T-helper 1 cell (primary cell): ENCODE measurements around the gene PIEZO2.

ENCODE experiments used
- DNase-seq, 5 donors: peaks; one replicate each; pipeline ENCODE4 v3.0.0-alpha.2; 2012 to 2020

The PIEZO2 gene

GRCh38 chr18:10839421-10839820 is 309.9 kb downstream of the PIEZO2 start:
- DNase-seq, result no peak

DNA sequence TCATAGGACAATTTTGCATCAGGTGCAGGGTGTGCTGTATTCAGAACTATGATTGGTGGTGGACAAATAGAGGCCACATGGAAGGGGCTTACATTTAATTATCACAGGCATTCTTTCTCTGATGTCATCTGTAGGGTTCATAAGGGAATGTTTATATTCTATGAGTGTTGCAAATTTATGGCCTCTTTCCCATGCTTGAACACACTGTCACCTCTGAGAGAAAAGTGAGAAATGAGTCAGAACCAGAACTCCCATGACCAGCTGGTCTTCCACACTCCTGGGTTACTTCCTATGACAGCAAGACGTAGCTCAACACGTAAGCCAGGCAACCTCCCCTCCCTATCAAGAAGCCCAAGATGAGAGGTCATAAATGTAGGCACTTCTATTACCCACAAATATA is 310.8 kb downstream of the PIEZO2 start:
- DNase-seq, result no peak

DNA sequence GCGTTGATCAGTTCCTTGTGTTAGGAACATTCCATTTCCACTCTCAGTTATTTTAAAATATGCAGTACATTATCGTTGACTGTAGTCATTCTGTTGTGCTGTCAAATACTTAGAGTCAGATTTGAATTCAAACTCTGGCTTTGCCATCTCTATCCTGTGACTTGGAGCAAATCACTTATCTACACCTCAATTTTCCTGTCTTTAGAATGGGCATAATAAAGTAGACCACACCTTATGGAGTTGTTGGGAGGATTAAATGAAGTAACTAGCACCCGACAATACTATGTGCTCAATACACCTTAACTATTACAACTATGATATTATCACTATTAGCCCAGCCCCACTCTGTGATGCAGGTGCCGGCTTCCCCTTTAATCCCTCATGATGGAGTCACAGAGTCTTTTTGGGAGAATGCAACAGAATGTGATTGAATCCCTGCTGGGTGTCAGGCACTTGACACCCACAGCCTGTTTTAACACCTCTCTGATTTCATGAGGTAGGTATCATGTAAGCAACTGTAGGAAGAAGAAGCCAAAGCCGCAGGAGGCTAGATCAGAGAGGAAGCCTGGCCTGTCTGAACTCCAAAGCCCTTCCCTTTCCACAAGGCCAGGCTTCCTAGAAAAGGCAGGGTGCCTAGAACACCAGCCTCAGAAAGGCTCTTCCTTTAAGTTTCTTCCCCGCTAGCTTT is 315.1 kb downstream of the PIEZO2 start:
- DNase-seq, result no peak

GRCh38 chr18:10833656-10834055 is 315.7 kb downstream of the PIEZO2 start:
- no peak for DNase-seq

GRCh38 chr18:10826400-10826799 is 323.0 kb downstream of the PIEZO2 start:
- DNase-seq, result no peak

GRCh38 chr18:10822456-10822855 is 326.9 kb downstream of the PIEZO2 start:
- no peak for DNase-seq

DNA sequence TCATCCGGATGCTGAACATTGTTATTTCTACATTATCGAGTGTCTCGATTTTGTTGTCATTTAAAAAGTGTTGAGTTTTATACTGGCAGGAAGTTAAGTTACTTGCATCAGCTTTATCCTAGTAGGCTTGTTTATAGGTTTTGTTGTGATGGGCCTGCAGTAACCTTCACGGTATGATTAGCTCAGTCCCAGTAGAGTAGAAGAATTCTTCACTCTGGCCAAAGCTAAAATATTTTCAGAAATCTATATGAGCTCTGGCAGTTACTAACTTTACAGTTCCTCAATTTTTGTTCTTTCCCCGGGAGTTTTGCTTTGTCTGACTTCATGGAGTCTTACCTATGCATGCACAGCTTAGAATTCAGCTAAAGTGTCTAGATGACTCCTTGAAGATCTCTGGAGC is 328.7 kb downstream of the PIEZO2 start:
- no peak for DNase-seq

- no peak for DNase-seq
Observed at GRCh38 chr18:10814336-10814735, 335.0 kb downstream of the PIEZO2 start.

- no peak for DNase-seq
Observed at GRCh38 chr18:10805587-10806118, 343.7 kb downstream of the PIEZO2 start.

DNA sequence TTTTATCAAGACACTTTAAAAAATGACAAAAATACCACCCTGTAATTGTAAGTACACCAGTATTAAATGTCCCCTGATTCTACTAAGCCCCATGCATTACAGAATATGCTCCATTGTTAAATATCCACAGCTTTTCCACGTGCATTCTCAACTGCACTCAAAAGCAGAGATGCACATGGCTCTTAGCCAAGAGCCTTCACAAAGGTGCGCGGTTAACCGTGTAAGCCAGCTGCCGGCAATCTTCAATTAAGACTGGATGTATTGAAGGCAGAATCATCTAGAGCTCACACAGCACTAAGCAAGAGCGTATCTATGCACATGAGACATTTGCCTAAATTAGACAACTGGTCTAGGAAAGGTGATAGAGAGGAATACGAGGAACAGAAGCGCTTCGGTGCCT is 345.2 kb downstream of the PIEZO2 start:
- DNase-seq, result no peak

GRCh38 chr18:10798727-10799550 is 350.4 kb downstream of the PIEZO2 start:
- no peak for DNase-seq

DNA sequence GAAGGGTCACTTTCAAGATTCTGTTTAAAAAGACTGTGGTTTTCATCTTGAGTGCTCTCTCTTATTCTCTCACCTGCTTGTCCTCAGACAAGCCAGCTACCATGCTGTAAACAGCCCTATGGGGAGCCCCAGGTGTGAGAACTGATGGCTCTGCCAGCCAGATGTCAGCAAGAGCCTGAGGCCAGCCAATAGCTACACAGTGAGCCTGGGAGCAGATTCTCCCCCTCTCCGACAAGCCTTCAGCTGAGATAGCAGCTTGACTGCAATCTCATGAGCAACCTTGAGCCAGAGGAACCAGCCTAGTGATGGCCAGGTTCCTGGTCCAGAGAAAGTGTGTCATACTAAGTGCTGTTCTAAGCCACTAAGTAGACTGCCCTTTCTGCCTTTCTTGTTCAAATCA is 351.5 kb downstream of the PIEZO2 start:
- no peak for DNase-seq

- no peak for DNase-seq
Observed at GRCh38 chr18:10794771-10795170, 354.6 kb downstream of the PIEZO2 start.

DNA sequence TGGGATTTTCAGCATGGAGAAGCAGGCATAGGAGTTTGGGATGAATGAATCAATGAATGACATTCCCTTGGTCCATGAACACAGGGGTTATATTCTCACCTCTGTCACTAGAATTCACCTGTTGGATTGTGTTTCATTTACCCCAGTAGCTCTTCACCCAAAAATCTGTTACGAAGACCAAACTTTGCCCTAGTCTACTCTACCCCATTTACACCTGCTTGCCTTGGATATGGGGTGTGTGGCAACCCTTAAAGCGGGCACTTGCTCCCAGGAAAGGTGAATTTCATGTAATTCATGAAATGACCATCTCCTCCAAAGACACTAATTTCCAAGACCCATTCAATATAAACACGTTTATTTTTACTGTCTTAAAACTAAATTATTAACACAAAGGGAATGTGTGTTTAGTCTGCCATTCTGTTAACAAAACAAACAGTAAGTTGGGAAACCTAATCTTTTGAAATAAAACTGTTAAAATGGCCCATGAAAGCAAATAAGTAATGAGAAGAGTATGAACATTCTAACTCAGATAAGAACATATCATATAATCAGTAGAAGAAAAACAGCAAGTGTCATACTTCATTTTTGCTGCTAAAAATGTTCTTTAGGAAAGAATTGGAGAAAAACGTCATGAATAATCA is 355.5 kb downstream of the PIEZO2 start:
- DNase-seq, result no peak

GRCh38 chr18:10792181-10792580 is 357.2 kb downstream of the PIEZO2 start:
- no peak for DNase-seq

DNA sequence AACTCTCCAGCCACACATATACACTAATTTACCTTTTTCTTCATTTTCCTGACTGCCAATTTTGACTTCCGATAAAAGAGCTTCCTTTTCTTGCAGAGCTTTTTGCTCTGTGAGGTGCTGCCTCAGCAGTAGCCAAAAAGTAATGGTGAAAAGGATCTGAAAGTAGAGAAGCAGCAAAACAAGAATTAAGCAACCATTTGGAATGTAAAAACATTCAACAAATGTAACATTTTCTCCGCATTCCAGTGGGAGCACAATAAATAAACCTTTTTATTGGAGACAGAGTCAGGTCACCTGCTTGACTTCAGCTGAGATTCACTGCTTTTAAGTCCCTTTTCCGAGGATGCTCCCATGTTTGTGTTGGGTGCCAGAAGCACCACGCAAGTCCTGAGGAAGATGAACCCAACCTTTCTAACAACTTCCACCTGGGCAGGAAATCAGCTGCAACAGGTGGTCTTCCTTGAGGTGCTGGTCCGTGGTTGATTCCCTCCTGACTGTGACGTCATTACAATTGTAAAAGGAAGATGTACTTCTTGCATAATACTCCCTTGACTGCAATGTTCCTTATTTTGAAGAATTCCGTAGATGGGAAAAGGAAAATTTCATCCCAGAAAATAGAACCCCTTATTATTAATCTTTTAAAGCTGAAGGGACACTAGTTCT is 358.1 kb downstream of the PIEZO2 start:
- DNase-seq, result no peak

DNA sequence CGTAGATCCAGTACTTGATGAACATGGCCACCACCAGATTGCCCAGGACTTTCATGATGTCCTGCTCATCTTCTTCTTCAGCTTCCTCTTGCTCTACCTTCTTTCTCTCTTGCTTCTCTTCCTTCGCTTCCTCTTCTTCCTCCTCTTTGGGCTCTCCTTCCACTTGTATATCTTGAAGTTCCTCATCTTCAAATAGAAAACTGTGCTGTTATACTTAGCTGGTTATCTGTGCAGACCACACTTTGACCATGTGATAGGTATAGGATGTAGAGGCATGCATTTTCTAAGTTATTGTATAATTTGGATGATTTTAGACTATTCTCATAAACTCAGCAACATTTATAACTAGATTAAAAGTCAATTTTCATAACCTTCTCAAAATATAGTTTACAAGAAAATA is 360.2 kb downstream of the PIEZO2 start:
- DNase-seq, result no peak

GRCh38 chr18:10787293-10787901 is 362.0 kb downstream of the PIEZO2 start:
- DNase-seq, result peak; percentile 30 to 87 (median 63)

DNA sequence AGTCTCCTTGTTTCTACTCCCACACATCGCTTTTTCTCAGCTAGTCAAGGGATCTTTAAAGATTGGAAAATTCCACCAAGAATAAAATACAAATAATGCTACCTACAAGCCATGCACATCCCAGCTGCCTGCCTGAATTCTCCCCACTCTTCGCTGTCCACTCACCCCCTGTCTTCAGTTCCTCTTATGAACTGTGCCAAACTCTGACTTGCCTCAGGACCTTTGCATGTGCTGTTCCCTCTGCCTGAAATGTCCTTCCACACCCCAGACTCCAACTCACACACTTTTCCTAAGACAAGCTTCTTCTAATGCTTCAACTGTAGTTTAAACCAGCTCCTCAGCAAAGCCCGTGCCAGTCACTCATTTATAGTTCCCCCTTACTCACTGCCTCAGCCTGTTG is 363.6 kb downstream of the PIEZO2 start:
- DNase-seq, result no peak

DNA sequence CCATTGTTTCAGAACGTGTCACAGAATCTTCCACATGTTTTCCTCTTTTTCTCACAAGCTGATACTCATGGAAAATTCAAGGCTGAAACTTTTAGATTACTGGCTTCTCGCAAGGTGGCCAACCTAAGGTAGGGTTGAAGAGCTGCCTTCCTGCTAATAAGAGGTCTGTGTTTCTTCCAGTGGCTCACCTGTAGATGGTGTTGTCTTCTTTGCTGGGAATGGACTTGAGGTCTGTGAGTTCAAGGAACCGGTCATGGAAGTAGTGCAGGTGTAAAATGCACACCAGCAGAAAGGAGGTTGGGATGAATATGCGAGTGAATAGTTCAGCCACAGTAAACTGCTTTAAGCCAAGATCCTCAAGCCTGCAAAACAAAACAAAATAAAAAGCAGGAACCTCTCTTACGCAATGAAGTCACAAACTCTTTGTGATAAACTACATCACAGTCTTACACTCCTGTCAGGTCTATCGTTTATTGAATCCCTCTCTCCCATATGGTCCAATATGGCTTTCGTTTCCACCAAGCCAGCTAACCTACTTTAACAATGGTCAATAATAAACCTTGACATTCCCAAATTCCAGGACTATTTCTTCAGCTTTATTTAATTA is 364.7 kb downstream of the PIEZO2 start:
- no peak for DNase-seq

DNA sequence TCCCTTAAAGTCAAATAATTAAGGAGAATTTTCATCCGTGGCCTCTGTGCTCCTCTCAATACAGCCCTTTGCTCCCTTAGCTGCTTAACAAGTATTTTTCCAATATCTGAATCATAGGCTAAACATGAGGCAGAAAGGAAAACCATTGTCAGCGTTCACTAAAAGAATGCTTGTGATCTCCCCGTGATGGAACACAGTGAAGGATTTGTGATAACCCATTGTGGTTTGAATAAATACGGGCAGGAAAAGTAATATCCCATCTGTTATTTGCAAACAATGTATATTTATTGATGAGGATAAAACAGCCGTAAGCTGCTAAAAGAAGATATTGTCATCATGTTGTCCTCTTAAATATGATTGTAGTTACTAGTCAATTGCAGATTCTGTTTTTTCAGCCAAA is 365.4 kb downstream of the PIEZO2 start:
- no peak for DNase-seq

GRCh38 chr18:10776493-10776892 is 372.9 kb downstream of the PIEZO2 start:
- DNase-seq, result no peak
